ENCODE results near the gene SPCS1. TPM values are rescaled to one million over a fixed set of nuclear protein-coding genes. Genes with fewer than 3 reads are reported as not detected.

The SPCS1 gene
- total RNA-seq, 1 experiment from 2014 or later = 104 TPM

GRCh38 chr3:52704611-52705437 is 1.1 kb upstream of the SPCS1 start:
- peak overlapping the region; percentile 86 for H3K4me3 ChIP-seq
- H2AFZ ChIP-seq = peak overlapping the region; percentile 80
- H3K9me3 ChIP-seq (ENCODE audit: insufficient read depth, low read depth) = no peaks in the 10 kb centered on the region
- TSS peak; percentile 25 for BruUV-seq (replicated peaks)
- TF ChIP-seq CTCF (conservative IDR thresholded peaks at IDR 0.05) = no peak
- TF ChIP-seq EZH2 (IDR thresholded peaks at IDR 0.05; ENCODE audit: low read depth) = no peak
- no peaks in the 10 kb centered on the region for H3K27me3 ChIP-seq (ENCODE audit: insufficient read depth, low read depth)
- H3K27ac ChIP-seq = no peak overlapping the region
- POLR2A ChIA-PET (ENCODE audit: unreplicated experiment) = interaction anchor here (0.5 kb wide), 1 partner anchor 377 kb away, joined by 4 read pairs; no protein-coding TSS in a partner anchor
- CTCF ChIA-PET = no interaction called here
- peak overlapping the region; percentile 100 for H3K4me2 ChIP-seq
- H3K79me2 ChIP-seq (ENCODE audit: low read depth) = peaks cover 51% of the 10 kb centered on the region
- no peaks in the 10 kb centered on the region for H3K9me2 ChIP-seq (ENCODE audit: insufficient read depth)
- intact Hi-C loops (cut with micrococcal nuclease; ENCODE audit: unreplicated experiment) = no loop called here
- no peaks in the 10 kb centered on the region for H4K20me1 ChIP-seq (ENCODE audit: insufficient read depth)
- peaks cover 4% of the 10 kb centered on the region; the same call in 1 of the 2 replicates for H3F3A ChIP-seq (ENCODE audit: insufficient read depth, low read depth)
- DNase-seq = peak; percentile 26 to 42
- no peaks in the 10 kb centered on the region; the same call in none of the 2 replicates for H3K36me3 ChIP-seq (ENCODE audit: low read depth)
- H3K4me1 ChIP-seq (replicated peaks; ENCODE audit: insufficient read depth) = peaks cover 22% of the 10 kb centered on the region

- no peak for TF ChIP-seq EZH2 (IDR thresholded peaks at IDR 0.05; ENCODE audit: low read depth)
- TF ChIP-seq CTCF (conservative IDR thresholded peaks at IDR 0.05) = no peak
- POLR2A ChIA-PET (ENCODE audit: unreplicated experiment) = interaction anchor here (0.5 kb wide), 1 partner anchor 376 kb away, joined by 4 read pairs; no protein-coding TSS in a partner anchor
- Histone ChIP-seq H3K79me2 (ENCODE audit: low read depth) (peaks cover 51% of the 10 kb centered on the region), H3K4me3 (peak overlapping the region; percentile 86), H3K4me2 (peak overlapping the region; percentile 100), H3K27me3 (ENCODE audit: insufficient read depth, low read depth) (no peaks in the 10 kb centered on the region), H3K27ac (no peak overlapping the region), H3K9me3 (ENCODE audit: insufficient read depth, low read depth) (no peaks in the 10 kb centered on the region), H2AFZ (peak overlapping the region; percentile 80), H3K36me3 (ENCODE audit: low read depth) (no peaks in the 10 kb centered on the region; the same call in none of the 2 replicates), H3F3A (ENCODE audit: insufficient read depth, low read depth) (peaks cover 4% of the 10 kb centered on the region; the same call in 1 of the 2 replicates), H3K4me1 (replicated peaks; ENCODE audit: insufficient read depth) (peaks cover 22% of the 10 kb centered on the region), H4K20me1 (ENCODE audit: insufficient read depth) (no peaks in the 10 kb centered on the region), H3K9me2 (ENCODE audit: insufficient read depth) (no peaks in the 10 kb centered on the region)
- CTCF ChIA-PET = no interaction called here
- intact Hi-C loops (cut with micrococcal nuclease; ENCODE audit: unreplicated experiment) = no loop called here
- BruUV-seq (replicated peaks) = no TSS peak
- DNase-seq = no peak
Measured at GRCh38 chr3:52705438-52705687, 543 bp upstream of the SPCS1 start.

GRCh38 chr3:52707585-52707984 is 1.7 kb downstream of the SPCS1 start:
- H3F3A ChIP-seq (ENCODE audit: insufficient read depth, low read depth) = peaks cover 17% of the 10 kb centered on the region; the same call in 1 of the 2 replicates
- no peak for DNase-seq
- TF ChIP-seq EZH2 (IDR thresholded peaks at IDR 0.05; ENCODE audit: low read depth) = no peak
- no peak for TF ChIP-seq CTCF (conservative IDR thresholded peaks at IDR 0.05)
- no peaks in the 10 kb centered on the region for H3K27me3 ChIP-seq (ENCODE audit: insufficient read depth, low read depth)
- peak overlapping the region; percentile 86; the same call in 1 of the 2 replicates for H3K4me3 ChIP-seq
- H3K4me2 ChIP-seq = peak overlapping the region; percentile 100
- BruUV-seq (replicated peaks) = no TSS peak
- ChIA-PET CTCF (no interaction called here), POLR2A (ENCODE audit: unreplicated experiment) (no interaction called here)
- no peaks in the 10 kb centered on the region; the same call in none of the 2 replicates for H3K36me3 ChIP-seq (ENCODE audit: low read depth)
- intact Hi-C loops (cut with micrococcal nuclease; ENCODE audit: unreplicated experiment) = no loop called here
- H3K4me1 ChIP-seq (replicated peaks; ENCODE audit: insufficient read depth) = peaks cover 22% of the 10 kb centered on the region
- no peak overlapping the region for H3K27ac ChIP-seq
- no peaks in the 10 kb centered on the region for H3K9me2 ChIP-seq (ENCODE audit: insufficient read depth)
- no peaks in the 10 kb centered on the region for H3K9me3 ChIP-seq (ENCODE audit: insufficient read depth, low read depth)
- no peak overlapping the region for H2AFZ ChIP-seq
- H3K79me2 ChIP-seq (ENCODE audit: low read depth) = peaks cover 48% of the 10 kb centered on the region
- H4K20me1 ChIP-seq (ENCODE audit: insufficient read depth) = no peaks in the 10 kb centered on the region
